GM19395 (cell line): ENCODE data around the gene HRG.
"Not testable (repeated sequence)": the region's sequence is repeated elsewhere in the genome, so short reads cannot be mapped to it uniquely, and the experiment has no call there.

ENCODE experiments used
- ATAC-seq: cut with Tn5 transposase; IDR thresholded peaks from one replicate; pipeline ENCODE4 v1.9.1; 2021; ENCODE audit warnings: mild to moderate bottlenecking, moderate library complexity; ENCODE audit not compliant: unreplicated experiment

HRG gene

GRCh38 chr3:186678604-186679003, 12.8 kb downstream of the HRG start:
- ATAC-seq = no peak

- no peak for ATAC-seq
Measured at GRCh38 chr3:186679151-186679550, 13.3 kb downstream of the HRG start.

DNA sequence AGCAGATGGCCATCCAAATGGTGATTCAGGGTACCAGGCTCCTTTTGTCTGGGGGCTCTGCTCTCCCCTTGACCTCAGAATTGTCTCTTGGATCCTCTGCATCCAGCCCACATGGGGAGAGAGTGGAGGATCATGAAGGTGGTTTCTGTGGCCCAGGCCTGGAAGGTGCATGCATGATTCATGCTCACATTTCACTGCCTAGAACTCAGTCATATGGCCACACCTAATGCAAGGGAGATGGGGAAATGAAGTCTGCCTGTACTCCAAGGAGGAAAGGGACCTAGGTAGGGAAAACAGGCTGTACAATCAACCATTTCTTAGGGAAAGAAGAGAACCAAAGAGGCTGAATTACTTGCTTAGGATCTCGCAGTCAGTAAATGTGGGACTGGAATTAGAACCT, 15.1 kb downstream of the HRG start:
- ATAC-seq = no peak

DNA sequence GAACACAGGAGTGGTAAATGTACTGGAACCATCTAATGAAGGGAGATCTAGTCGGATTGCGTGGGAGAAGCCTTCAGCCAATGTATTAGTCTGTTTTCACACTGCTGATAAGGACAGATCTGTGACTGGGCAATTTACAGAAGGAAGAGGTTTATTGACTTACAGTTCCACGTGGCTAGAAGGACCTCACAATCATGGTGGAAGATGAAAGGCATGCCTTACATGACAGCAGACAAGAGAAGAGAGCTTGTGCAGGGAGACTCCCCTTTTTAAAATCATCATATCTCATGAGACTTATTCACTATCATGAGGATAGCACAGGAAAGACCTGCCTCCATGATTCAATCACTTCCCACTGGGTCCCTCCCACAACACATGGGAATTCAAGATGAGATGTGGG, 17.0 kb downstream of the HRG start:
- ATAC-seq = no peak

DNA sequence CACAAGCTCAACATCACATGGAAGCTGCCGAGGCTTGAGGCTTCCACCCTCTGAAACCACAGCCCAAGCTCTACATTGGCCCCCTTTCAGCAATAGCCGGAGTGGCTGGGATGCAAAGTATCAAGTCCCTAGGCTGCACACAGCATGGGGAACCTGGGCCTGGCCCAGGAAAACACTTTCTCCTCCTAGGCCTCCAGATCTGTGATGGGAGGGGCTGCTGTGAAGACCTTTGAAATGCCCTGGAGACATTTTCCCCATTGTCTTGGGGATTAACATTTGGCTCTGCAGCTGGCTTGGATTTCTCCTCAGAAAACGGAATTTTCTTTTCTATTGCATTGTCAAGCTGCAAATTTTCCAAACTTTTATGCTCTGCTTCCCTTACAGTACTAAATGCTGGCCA, 18.2 kb downstream of the HRG start:
- ATAC-seq = no peak

- ATAC-seq = not testable (repeated sequence)
Measured at GRCh38 chr3:186686475-186686874, 20.7 kb downstream of the HRG start.

- no peak for ATAC-seq
Measured at GRCh38 chr3:186687120-186687651, 21.4 kb downstream of the HRG start.

GRCh38 chr3:186690304-186690703, 24.5 kb downstream of the HRG start:
- not testable (repeated sequence) for ATAC-seq

- no peak for ATAC-seq
Measured at GRCh38 chr3:186691676-186692075, 25.9 kb downstream of the HRG start.

- no peak for ATAC-seq
Measured at GRCh38 chr3:186693843-186694242, 28.0 kb downstream of the HRG start.

GRCh38 chr3:186694288-186695032, 28.6 kb downstream of the HRG start:
- ATAC-seq = no peak

DNA sequence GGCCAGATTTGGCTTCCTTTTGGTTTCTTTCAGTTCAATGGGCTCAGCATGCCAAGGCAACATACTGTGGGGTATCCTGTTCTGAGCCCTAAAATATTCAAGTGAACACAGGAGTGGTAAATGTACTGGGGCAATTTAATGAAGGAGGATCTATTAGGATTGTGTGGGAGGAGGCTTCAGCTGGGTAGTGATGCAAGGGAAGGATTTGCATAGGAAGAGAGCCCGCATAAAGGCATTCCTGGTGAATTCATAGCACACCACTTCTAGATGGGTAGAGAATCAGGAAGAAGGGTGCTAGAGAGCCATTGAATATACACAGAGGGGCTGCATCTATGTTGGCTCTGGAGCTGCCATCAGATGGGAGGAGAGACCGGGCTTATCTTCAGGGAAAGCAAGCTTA, 30.7 kb downstream of the HRG start:
- no peak for ATAC-seq

DNA sequence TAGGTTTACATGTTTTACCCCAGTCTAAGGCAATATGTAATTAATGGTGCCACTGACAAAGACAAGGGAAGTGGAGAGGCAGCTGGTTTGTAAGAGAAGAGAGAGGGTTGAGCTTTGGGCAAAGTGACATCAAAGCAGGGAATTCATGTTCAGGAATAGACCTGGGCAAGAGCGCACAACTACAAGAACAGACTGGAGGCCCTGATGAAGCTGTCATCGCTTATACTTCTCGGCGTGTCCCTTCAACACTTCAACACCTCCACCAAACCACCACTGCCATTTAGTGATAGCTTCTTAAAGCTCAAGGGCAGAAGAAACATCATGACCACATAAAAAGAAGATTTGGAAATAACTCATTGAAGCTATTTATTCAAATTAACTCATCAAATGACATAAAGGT, 31.7 kb downstream of the HRG start:
- no peak for ATAC-seq

GRCh38 chr3:186700267-186700666, 34.5 kb downstream of the HRG start:
- no peak for ATAC-seq

GRCh38 chr3:186702451-186702850, 36.6 kb downstream of the HRG start:
- ATAC-seq = not testable (repeated sequence)

DNA sequence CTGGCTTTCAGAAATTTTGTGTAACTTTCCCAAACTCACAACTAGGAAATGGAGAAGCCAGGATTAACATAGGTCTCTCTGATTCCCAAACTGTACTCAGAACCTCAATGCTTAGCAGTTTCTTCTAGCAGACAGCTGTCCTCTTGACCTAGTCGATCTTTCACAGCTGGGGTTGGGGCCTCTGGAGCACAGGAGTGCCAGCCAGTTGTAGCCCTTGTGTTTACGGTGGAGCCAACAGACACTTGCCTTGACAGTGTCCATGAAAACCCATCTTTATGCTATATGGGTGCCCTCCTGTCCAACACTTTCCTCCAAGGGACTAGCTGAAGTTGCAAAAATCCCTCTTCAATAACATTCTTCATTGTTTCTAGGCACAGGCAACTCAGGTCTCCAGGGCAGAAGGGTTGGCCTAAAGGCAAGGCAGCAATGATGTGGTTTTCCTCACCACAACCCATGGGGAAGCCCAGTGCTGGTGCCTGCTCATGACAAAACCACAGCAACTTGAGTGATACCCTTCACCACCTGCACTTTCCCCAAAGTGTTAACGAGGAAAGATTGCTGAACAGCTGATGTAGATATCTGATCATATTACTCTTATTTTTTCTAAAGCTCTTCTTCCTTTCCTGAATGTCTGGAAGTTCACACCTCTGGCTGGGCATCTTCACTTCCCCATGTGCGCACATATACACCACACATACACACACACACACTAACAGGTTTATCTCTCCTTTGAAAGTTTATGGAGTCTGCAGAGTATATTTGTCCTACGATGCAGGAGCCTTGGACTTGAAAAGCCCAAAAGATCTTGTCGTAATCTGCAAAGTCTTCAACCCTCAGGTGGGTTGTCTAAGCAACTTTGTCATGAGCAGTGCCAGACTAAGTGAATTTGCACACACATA, 40.3 kb downstream of the HRG start:
- ATAC-seq = no peak

GRCh38 chr3:186708983-186709679, 43.3 kb downstream of the HRG start:
- no peak for ATAC-seq

DNA sequence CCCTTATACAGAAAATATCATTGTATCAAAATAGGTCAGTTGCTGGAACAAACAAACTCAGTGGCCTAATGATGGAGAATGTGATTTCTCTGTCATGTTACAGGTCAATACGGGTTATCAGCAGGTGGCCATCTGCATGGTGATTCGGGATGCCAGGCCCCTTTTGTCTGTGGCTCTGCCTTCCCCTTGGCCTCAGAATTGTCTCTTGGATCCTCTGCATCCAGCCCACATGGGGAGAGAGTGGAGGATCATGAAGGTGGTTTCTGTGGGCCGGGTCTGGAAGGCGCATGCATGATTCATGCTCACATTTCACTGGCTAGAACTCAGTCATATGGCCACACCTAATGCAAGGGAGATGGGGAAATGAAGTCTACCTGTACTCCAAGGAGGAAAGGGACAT, 44.9 kb downstream of the HRG start:
- ATAC-seq = not testable (repeated sequence)

DNA sequence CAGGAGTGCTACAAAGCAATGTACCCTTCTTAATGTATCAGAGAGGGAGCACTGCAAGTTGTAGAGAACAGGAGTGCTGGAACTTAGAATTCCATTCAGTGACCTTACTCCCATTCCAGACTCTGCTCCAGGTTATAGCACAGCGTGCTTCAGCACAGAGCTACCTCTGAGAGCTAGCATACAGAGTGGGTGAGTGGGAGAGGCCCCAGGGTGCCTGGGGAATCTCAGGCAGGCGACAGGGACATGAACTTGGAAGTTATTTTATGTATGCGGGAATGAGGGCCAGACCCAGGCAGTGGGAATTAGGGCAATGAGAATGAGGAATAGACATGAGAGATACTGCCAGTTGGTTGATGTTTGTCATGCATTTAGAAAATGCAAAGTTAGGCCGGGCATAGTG, 47.7 kb downstream of the HRG start:
- no peak for ATAC-seq

DNA sequence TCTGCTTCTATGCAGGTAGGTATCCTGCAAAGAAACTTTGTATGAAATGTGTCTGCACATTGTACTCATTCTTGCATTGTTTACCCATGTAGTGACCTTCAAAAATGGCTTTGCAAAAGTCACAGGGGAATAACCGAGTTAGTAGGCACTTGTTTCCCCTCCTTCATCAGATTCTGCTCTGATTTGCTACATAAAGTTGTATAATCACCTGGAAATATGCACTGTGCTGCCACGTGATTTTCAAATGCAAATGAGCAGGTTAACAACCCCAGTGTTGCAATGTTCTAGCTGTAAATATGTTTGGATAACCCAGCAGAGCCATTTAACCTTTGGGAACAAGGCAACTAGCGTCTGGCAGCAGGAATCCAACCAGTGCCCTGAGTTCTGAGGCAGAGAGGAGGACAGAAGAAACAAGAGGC, 51.2 kb downstream of the HRG start, which contains the start of gene KNG1:
Gene KNG1 (plus strand): TSS at position 321 of the 419 bp plus-strand sequence. CDS start 184 bp downstream, outside the sequence.
- no peak for ATAC-seq
